ENCODE data around the gene RBP5.
A peak's percentile ranks its signal among the peaks of the same experiment; 100 is the strongest.
"Not testable (repeated sequence)": the region's sequence is repeated elsewhere in the genome, so short reads cannot be mapped to it uniquely, and the experiment has no call there.

RBP5 gene

GRCh38 chr12:7121324-7121723 is 7.4 kb downstream of the RBP5 start:
- no peak for DNase-seq

GRCh38 chr12:7120166-7120565 is 8.5 kb downstream of the RBP5 start:
- no peak for DNase-seq

GRCh38 chr12:7118881-7119280 is 9.8 kb downstream of the RBP5 start:
- no peak for DNase-seq

GRCh38 chr12:7117670-7118069 is 11.0 kb downstream of the RBP5 start:
- DNase-seq = no peak

DNA sequence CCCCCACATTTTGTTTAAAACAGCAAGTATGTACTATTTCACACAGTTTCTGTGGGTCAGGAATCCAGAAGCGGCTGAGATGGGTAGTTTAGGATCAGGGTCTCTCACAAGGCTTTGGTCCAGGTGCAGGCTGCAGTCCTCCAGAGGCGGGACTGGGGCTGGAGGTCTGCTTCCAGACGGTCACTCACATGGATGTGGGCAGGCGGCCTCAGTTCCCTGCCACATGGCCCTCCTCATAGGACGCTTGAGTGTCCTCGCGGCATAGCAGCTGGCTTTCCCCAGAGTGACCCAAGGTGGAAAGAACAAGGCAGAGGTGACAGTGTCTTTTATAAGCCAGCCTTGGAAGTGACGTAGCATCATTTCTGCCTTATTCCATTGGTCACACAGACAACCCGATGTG is 11.8 kb downstream of the RBP5 start:
- DNase-seq = no peak

GRCh38 chr12:7116196-7116595 is 12.5 kb downstream of the RBP5 start:
- no peak for DNase-seq

- no peak for DNase-seq
Measured at GRCh38 chr12:7114851-7115250, 13.8 kb downstream of the RBP5 start.

DNA sequence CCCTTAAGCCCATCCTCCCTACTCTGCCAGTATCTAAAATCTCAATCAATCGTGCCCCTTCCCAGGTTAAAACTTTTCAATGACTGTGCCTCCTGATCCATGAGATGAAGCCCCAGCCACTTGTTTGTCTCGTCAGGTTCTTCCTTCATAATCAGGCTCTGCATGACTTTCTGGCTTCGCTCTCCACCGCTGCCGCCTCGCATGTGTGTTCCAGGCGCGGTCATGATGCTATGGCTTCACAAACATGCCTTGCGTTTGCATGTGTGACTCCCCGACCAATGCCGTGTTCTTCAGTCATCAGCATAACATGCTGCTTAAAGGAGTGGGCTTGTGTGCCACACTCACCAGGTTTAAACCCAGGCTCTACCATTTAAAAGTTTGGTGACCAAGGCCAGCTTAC is 14.7 kb downstream of the RBP5 start:
- no peak for DNase-seq

DNA sequence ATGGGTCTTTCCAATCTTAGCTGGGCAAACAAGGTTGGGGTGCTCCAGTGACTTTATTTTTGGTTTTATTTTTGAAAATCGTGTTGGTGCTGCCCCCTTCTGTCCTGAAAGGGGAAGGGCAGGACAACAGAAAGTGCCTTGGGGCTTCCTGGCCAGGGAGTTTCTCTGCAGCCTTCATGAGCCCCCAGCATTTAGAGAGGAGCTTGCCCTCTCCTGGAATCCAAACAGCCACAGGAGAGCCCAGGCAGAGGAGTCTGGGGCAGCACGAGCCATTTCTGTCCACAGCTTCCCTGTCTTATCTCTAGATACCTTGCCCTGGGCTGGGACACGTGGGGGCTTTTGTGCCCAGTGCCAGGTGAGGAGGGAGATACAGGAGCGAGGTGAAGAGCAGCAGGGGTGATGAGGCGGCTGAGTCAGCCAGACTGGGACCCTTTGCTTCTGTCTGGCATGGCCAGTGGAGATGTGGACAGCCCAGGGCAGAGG is 15.3 kb downstream of the RBP5 start:
- DNase-seq = peak; percentile 11

- DNase-seq = no peak
Measured at GRCh38 chr12:7112041-7112440, 16.6 kb downstream of the RBP5 start.

GRCh38 chr12:7110661-7111060 is 18.0 kb downstream of the RBP5 start:
- no peak for DNase-seq

- DNase-seq = no peak
Measured at GRCh38 chr12:7109572-7109920, 19.1 kb downstream of the RBP5 start.

- DNase-seq = peak; percentile 53
Measured at GRCh38 chr12:7108796-7109571, 19.7 kb downstream of the RBP5 start, which contains the start of gene C1RL. C1RL (minus strand) TSS chr12:7109214; CDS start chr12:7109180, 34 bp downstream.

GRCh38 chr12:7108003-7108795 is 20.5 kb downstream of the RBP5 start:
- peak; percentile 8 for DNase-seq

- no peak for DNase-seq
Measured at GRCh38 chr12:7107636-7108002, 21.1 kb downstream of the RBP5 start.

GRCh38 chr12:7107181-7107580 is 21.5 kb downstream of the RBP5 start:
- DNase-seq = not testable (repeated sequence)

DNA sequence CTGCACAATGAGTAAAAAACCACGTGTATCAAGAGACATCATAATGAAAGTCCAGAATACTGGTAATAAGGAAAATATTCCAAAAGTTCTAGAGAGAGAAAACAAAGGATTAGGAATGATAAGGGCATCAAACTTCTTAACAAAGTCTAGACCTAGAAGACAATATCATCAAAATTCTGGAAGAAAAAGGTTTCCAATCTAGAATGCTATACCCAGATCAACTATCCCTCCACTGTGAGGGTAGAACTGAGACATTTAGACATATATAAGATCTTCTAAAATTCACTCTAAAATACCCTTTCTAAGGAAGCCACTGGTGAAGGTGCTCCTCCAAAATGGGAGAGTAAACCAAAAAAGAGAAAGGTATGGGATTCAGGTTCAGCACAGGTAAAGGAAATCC is 22.6 kb downstream of the RBP5 start:
- no peak for DNase-seq

DNA sequence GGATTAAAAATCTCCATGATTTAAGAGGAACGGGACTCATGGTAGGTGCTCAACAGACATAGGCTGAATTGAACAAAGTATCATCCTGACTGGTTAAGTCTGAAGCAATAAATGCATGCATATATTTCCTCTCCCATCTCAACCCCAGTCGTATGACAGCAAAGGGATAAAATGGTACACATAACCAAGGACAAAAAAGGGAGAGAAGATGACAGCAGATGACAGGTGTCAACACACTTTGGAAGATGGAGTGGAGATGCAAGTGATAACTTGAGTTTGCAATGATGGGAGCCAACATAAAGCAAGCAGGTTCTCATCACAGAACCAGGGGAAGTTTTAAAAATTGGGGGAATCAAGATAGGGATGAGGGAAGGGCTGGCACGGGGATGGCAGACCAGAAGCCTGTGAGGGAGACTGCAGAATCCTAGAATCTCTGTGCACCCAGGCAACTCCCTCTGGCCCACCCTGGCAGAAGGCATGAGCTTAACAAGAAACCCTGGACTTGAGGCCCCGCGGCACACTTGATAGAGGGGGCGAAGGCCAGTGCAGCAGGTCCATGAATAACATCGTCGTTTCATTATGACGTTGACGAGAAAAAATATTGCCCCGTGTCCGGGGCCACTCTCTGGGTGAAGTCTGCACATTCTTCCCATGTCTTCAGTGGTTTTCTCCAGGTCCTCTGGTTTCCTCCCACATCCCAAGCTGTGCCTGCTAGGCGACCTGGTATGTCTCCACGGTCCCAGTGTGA is 24.7 kb downstream of the RBP5 start:
- DNase-seq = no peak

DNA sequence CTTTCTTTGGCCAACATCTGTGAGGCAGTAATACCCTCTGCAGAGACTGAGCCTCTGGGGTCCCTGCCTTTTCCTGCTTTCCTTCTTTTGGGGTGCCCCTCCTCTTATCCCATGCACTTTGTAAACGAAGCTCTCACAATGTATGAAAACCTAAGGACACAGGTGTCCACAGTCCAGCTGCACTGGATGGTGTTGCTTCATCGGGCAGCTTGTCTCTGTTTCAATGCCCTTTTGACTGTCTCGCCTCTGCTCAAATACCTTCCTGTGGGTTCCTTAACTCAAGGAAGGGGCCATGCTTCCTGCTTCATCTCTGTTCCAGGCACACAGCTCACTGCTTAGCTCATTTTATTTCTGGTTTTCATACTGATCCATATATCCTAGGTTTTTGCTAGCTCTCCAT is 26.1 kb downstream of the RBP5 start:
- DNase-seq = no peak

DNA sequence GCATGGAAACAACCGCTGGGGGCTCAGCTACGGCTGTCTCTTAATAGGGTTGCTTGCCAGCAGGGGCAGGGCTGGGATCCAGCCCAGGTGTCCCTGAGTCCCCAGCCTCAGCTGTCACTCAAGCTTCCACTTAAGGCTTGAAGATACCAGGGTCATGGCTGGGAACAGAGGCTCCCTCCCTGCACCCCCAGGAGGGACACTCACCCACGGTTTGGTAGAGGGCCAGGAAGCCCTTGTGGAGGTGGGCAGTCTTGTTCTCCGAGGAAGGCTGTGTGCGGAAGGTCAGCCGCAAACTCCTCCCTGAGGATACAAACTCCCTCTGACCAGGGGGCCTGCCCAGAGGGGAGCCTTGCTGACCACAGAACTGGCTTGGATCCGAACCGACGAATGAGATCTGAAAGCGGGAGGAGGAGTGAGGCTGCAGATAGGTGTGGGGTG is 27.0 kb downstream of the RBP5 start:
- no peak for DNase-seq

- no peak for DNase-seq
Measured at GRCh38 chr12:7101047-7101693, 27.5 kb downstream of the RBP5 start.

DNA sequence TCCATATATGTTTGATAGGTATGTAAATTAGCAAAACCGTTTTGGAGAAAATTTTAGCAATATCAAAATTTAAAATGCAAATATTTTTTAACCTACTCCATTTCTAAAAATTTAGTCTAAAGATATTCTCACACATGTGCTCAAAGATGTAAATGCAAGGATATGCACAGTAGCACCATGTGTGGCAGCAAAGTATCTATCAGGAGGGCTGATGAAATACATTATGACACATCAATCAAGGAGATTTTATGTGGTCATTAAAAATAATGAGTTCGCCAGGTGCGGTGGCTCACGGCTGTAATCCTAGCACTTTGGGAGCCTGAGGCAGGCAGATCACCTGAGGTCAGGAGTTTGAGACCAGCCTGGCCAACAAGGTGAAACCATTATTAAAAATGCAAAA is 28.4 kb downstream of the RBP5 start:
- DNase-seq = no peak

Data from NCI-H1092 treated with DMSO at 0.1 percent for 48 hours (cell line).